Adipose tissue (tissue), 3 donors: ENCODE results near the gene OXCT2. TPM values are rescaled to one million over a fixed set of nuclear protein-coding genes. Genes with fewer than 3 reads are reported as not detected.
"Not testable (repeated sequence)": the region's sequence is repeated elsewhere in the genome, so short reads cannot be mapped to it uniquely, and the experiment has no call there.

ENCODE experiments used
- H3K27ac ChIP-seq: one replicate; pipeline ENCODE4 v1.5.1; 2013; ENCODE audit warnings: low read depth, low read length
- WGBS, 3 donors: extraction: QIAGEN DNeasy Blood & Tissue Kit; methylation state at CpG; one replicate each; pipeline ENCODE4 v1.1.7; 2013; 5-methylcytosine and 5-hydroxymethylcytosine counted together
- polyA plus RNA-seq, 3 donors: library from polyadenylated mRNA; stranded (reverse); fragments of 200-250 nt; gene quantifications; one replicate each; pipeline ENCODE4 v1.2.3, GENCODE V29; 2013
- donor health status: healthy with polysubstance abuse.
- donor health status: Bipolar disorder and iron deficiency.
- donor health status: healthy.

OXCT2 gene
- under 1 TPM in 2 of 3 donors, not detected in 1; 0.19 to 0.58 TPM for polyA plus RNA-seq

DNA sequence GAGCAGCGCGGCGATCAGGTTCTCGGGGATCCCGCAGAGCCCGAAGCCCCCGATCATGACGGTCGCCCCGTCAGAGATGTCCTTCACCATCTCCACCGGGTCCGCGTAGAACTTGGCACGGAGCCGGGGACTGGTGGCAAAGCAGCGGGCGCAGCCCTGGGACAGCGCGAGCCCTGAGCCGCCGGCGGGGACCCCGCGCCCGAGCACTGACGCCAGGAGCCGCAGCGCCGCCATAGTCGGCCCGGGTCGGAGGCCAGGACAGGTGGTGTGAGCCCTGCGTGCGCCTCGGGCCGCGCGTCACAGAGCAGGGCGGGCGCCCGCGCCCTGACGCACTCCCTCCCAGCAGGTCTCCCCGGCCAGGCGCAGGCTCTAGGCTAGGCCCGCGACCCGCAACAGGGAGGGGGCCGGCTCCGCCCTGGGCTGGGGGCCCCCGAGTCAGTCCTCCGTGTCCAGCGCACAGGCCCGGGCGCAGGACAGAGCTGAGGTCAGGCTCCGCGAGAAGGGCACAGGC, at the start of gene OXCT2:
OXCT2 (minus strand) TSS at position 327 of the 511 bp plus-strand sequence; CDS start at position 234, 93 bp downstream.
- WGBS, 3 donors, result 4 to 25% (median 6%) methylated on average over 11 to 29 of the region's 57 CpGs
- H3K27ac ChIP-seq, result not testable (repeated sequence)

DNA sequence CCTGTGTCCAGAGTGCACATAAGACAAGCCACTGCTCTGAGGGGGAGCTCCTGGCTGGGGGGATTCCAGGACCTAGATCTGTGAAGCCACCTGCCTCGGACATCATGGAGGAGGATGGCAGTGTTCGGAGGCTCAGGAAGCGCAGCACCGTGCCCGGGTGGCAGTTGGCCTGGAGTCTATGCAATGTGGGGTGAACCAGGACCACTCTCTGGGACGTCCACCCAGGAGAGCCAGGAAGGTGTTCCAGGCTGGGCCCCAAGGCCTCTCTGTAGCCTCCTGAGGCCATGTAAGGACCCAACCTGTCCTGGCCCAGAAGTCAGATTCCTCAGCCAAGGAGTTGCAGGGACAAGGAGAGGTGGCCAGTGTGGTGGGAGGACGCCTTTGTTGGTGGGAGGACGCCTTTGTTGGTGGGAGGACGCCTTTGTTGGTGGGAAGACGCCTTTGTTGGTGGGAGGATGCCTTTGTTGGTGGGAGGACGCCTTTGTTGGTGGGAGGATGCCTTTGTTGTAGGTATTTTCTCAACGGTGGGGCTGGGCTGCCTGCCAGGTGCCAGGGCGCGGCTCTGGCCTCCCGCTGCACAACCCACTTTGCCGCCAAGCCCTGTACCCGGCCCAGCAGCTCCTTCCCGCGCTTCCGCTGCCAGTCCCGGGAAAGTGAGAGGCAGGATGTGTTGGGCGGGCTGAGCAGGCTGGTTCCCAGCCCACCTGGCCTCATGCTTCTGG, 48.1 kb upstream of the OXCT2 start:
- 77 to 85% (median 81%) methylated on average over 21 to 22 of the region's 22 CpGs for WGBS, 3 donors
- H3K27ac ChIP-seq, result no peak overlapping the region

DNA sequence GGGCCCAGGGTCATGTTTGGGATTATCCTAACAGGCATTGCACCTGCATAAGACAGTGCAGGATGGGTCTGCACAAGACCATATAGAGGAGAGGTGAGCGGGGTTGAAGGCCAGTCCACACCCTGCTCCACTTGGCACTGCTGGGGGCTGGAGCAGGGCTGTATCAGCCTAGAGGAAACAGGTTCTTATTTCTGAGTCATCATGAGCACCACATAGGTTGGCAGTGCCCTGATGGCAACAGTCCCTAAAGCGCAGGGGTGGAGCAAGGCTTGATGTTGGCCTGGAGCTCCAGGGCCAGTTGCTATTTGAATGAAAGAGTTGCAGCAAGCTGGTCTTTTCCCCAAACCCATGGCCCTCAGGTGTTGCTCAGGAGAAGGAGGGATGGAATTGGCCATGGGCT, 47.3 kb upstream of the OXCT2 start:
- no peak overlapping the region for H3K27ac ChIP-seq
- WGBS, 3 donors, result 91 to 96% (median 92%) methylated on average over 2 of the region's 2 CpGs

DNA sequence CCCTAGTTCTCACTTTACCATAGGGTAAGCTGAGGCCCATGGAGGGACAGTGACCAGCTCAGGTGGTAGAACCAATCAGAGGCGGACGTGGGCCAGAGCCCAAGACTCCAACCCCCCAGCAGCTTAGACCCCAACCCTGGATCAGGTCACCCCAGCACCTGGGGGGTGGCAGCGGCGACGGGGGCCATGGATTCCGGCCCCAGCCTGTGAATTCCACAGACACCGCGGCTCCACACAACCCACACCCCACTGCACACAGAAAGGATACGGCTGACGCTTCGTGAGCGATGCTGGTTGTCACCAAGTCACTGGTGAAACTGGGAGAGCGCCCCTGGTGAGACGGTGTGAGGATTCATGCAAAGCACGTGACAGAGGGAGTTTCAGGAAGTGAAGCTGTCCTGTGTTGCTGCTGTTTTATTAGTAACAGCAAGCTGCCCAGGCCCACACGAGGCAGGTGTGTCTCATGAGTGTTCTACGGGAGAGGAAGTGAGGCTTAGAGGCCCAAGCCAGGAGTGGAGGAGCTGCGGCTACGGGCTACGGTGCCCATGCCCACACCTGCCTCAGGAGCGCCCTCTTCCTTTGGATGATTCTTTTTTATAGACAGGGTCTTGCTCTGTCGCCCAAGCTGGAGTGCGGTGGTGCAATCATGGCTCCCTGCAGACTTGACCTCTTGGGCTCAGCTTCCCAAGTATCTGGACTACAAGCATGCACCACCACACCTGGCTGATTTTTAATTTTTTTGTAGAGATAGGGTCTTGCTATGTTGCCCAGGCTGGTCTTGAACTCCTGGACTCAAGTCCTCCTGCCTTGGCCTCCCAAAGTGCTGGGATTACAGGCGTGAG, 46.2 kb upstream of the OXCT2 start:
- 45 to 60% (median 52%) methylated on average over 16 to 18 of the region's 24 CpGs for WGBS, 3 donors
- not testable (repeated sequence) for H3K27ac ChIP-seq

- 15 to 19% (median 17%) methylated on average over 11 of the region's 11 CpGs for WGBS, 3 donors
- H3K27ac ChIP-seq, result no peak overlapping the region
Observed at GRCh38 chr1:39816415-39817090, 45.4 kb upstream of the OXCT2 start.

- H3K27ac ChIP-seq, result no peak overlapping the region
- 77 to 79% (median 78%) methylated on average over 3 of the region's 3 CpGs for WGBS, 3 donors
Observed at GRCh38 chr1:39812913-39813312, 41.8 kb upstream of the OXCT2 start.

DNA sequence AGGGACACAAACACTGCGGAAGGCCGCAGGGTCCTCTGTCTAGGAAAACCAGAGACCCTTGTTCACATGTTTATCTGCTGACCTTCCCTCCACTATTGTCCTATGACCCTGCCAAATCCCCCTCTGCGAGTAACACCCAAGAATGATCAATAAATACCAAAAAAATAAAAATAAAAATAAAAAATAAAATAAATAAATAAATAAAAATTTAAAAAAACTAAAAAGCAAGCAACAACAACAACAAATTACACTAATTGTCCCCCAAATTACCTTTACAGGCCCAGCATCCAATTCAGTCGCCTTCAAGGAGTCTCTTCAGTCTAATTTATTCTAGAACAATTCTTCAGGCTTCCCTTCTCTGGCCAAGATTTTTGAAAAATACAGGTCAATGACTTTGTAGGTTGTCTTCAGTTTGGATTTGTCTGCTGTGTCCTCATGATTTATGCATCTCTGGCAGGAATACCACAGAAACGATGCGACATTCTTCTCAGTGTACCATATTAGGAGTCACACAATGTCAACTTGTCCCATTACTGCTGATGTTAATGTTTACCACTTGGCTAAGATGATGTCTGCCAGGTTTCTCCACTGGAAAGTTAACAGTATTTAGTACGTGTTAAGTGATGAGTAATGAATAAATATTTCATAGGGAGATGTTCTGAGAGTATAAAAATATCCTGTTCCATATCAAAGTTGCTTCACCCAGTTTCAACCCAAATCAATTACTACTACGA, 37.8 kb upstream of the OXCT2 start:
- H3K27ac ChIP-seq, result no peak overlapping the region
- WGBS, 3 donors, result 66 to 80% (median 73%) methylated on average over 6 of the region's 8 CpGs

DNA sequence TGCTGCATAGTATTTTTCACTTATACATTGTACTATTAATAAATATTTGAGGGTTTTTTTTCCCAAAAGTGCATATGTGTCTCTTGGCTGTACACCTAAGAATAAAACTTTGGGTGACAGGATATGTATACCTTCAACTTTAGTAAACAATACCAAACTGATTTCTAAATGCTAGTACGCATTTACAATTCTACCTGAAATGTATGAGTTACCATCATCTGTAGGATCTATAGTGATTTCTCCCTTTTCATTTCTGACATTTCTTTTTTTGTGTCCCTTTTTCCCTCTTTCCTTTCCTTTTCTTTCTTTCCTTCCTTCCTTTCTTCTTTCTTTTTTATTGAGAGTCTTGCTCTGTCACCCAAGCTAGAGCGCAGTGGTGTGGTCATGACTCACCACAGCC, 34.2 kb upstream of the OXCT2 start:
- H3K27ac ChIP-seq, result no peak overlapping the region
- WGBS, 3 donors, result 86 to 100% (median 91%) methylated on average over 2 of the region's 2 CpGs

- H3K27ac ChIP-seq, result no peak overlapping the region
- 74 to 81% (median 76%) methylated on average over 14 of the region's 14 CpGs for WGBS, 3 donors
Observed at GRCh38 chr1:39802496-39803260, 31.5 kb upstream of the OXCT2 start.

DNA sequence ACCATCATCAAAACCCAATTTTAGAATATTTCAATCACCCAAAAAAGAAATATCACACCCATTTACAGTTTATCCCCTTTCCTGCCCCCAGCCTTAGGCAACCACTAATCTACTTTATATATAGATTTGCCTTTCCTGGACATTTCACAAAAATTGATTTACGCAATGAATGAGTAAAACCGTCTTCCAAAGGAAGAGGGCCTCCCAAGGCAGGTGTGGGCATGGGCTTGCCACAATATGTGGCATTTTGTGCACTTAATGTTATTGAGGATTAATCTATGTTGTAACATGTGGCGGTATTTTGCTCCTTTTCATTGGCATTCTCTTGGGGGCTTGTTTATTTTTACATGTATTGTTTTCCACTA, 29.3 kb upstream of the OXCT2 start:
- WGBS, 3 donors, result 54 to 75% (median 71%) methylated on average over 3 of the region's 3 CpGs
- H3K27ac ChIP-seq, result no peak overlapping the region

- 2 to 4% (median 2%) methylated on average over 8 of the region's 8 CpGs for WGBS, 3 donors
- no peak overlapping the region for H3K27ac ChIP-seq
Observed at GRCh38 chr1:39799770-39800470, 28.8 kb upstream of the OXCT2 start.

- H3K27ac ChIP-seq, result not testable (repeated sequence)
- WGBS, 3 donors, result 36 to 47% (median 39%) methylated on average over 20 to 23 of the region's 26 CpGs
Observed at GRCh38 chr1:39798859-39799769, 28.0 kb upstream of the OXCT2 start.

DNA sequence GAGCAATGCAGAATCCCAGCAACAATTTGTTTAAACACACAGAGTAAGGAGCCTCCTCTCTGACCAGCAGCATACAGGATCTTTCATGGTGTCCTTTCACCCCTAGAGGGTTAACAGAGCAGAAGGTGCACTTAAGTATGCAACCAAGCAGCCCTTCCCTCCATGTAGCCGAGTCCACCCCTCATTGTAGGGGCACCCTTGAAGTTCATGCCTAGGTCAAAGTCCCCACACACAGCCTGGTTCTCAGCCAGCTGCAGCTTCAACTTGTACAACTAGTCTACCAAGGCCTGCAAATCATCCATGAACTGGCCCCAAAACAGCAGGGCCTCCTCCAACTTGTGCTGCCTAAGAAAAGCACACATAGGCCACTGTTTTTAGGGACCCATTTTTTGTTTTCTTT, 24.5 kb upstream of the OXCT2 start:
- WGBS, 3 donors, result 12 to 45% (median 31%) methylated on average over 1 of the region's 1 CpG
- H3K27ac ChIP-seq, result no peak overlapping the region

DNA sequence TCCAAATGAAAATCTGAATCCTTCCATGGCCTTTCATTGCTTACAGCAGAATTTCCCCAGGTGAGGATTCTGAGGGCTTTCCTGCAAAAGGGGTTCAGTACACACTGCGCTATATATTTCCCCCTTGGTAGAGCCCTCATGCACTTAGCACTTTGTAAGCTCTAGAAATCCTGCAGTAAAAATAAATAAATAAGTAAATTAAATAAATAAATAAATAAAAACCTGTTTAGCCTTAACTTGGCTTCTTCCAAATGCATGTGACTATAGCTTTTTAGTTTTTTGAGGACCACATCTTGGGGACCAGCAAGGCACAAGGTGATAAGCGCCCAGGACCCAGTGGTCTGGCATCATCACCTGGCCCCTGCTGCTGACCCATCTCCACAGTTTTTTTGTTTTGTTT, 20.7 kb upstream of the OXCT2 start:
- H3K27ac ChIP-seq, result no peak overlapping the region
- 94 to 97% (median 94%) methylated on average over 2 of the region's 2 CpGs for WGBS, 3 donors

- H3K27ac ChIP-seq, result no peak overlapping the region
- WGBS, 3 donors, result 47 to 56% (median 50%) methylated on average over 15 of the region's 15 CpGs
Observed at GRCh38 chr1:39789571-39790110, 18.5 kb upstream of the OXCT2 start.
